ENCODE measurements around the gene BICRA. TPM values are rescaled to one million over a fixed set of nuclear protein-coding genes. Genes with fewer than 3 reads are reported as not detected.

BICRA gene
- total and polyA plus RNA-seq, 9 of the 15 experiments (the other 6 are each of a cell fraction or from before 2014, with no cell fraction given) = 0.01 to 8.8 (median 1.2) TPM

GRCh38 chr19:47742634-47743033 lies 133.7 kb downstream of the BICRA start (continued):
- peak; percentile 6; the same call in 1 of the 2 replicates for TF ChIP-seq ZNF592 (IDR thresholded peaks at IDR 0.05)

- Histone ChIP-seq H3K27ac (ENCODE audit: extremely low read depth, low read depth, low read length) (peak within 1 kb of the TSS; percentile 94), H2AFZ (ENCODE audit: low read depth, low read length) (peak within 1 kb of the TSS; percentile 99), H3K79me2 (ENCODE audit: control insufficient read depth, insufficient read depth, low read length) (peaks cover 45% of the 10 kb centered on the region), H3K9me3 (replicated peaks; ENCODE audit: control insufficient read depth, insufficient read depth, low read depth, low read length) (no peaks in the 10 kb centered on the region), H3K36me3 (ENCODE audit: control insufficient read depth, insufficient read depth, low read length) (peaks cover 51% of the 10 kb centered on the region), H3K27me3 (ENCODE audit: control insufficient read depth in 2 of 2, insufficient read depth in 2 of 2, low read length in 2 of 2) (no peaks in the 10 kb centered on the region), H4K20me1 (replicated peaks; ENCODE audit: control insufficient read depth, insufficient read depth, low read length) (peaks cover 4% of the 10 kb centered on the region; the same call in 1 of the 2 replicates), H3K4me2 (ENCODE audit: insufficient read depth, low read length) (peak within 1 kb of the TSS; percentile 72), H3K4me1 (replicated peaks in 1 of 2; ENCODE audit: control insufficient read depth in 2 of 2, insufficient read depth in 2 of 2, low read length in 2 of 2) (peaks cover 29 to 38% of the 10 kb centered on the region in 2 experiments), H3K9me1 (ENCODE audit: control insufficient read depth, insufficient read depth, low read length) (peaks cover 2% of the 10 kb centered on the region), H3K4me3 (peak within 1 kb of the TSS; percentile 85), H3K9ac (ENCODE audit: insufficient read depth in 1 of 2, low read depth in 2 of 2, low read length in 2 of 2) (peak within 1 kb of the TSS; percentile 90 to 96)
- CTCF ChIA-PET (ENCODE audit: low intra/inter-chr PET ratio) = interaction anchor here (2.7 kb wide), 1 partner anchor 32 kb away, joined by 37 read pairs; the partner anchor contains the start of gene EHD2
- intact Hi-C loops (cut with micrococcal nuclease) (no loop called here), in situ Hi-C loops (cut with MboI) (no loop called here)
- POLR2A ChIA-PET = interaction anchor here (0.6 to 3.6 kb wide), 11 partner anchors 9 to 518 kb away, joined by 3 to 17 read pairs (median 5); partner anchors contain the start of gene EHD2
- peak; percentile 81 to 97 (median 89) for DNase-seq (ENCODE audit: extremely low read depth in 1 of 4, low spot score in 3 of 4)
- ATAC-seq = peak; percentile 84
- BruUV-seq (replicated peaks) = TSS peak; percentile 95
- WGBS (ENCODE audit: insufficient coverage, low coverage, missing lambda C conversion rate) = 1% methylated on average over 51 of the region's 53 CpGs
- peak; percentile 95 for FAIRE-seq
- peak; percentile 16; the same call in 1 of the 2 replicates for TF ChIP-seq RAD51 (IDR thresholded peaks at IDR 0.05; ENCODE audit: borderline replicate concordance, low read depth)
- TF ChIP-seq MYNN (IDR thresholded peaks at IDR 0.05) = no peak
- no peak for TF ChIP-seq MYNN (CRISPR knock-in tag; IDR thresholded peaks at IDR 0.05)
- TF ChIP-seq KAT7 (CRISPR knock-in tag; IDR thresholded peaks at IDR 0.05; ENCODE audit: borderline replicate concordance) = 0 out of 2 replicates have a peak, but pooled peaks have one; percentile 66
- no peak for TF ChIP-seq ZNF512 (tag; IDR thresholded peaks at IDR 0.05)
- TF ChIP-seq MED1 (CRISPR knock-in tag; IDR thresholded peaks at IDR 0.05; ENCODE audit: borderline replicate concordance) = no peak
- TF ChIP-seq NFATC3 (IDR thresholded peaks at IDR 0.05) = no peak
- TF ChIP-seq TFAM (CRISPR knock-in tag; conservative IDR thresholded peaks at IDR 0.05) = no peak
- peak; percentile 67; the same call in 1 of the 2 replicates for TF ChIP-seq BACH1 (tag; IDR thresholded peaks at IDR 0.05)
- TF ChIP-seq ZNF253 (CRISPR knock-in tag; conservative IDR thresholded peaks at IDR 0.05) = no peak
- no peak for TF ChIP-seq CBFA2T3 (IDR thresholded peaks at IDR 0.05)
These were observed 136.3 kb downstream of the BICRA start, which contains the start of gene NOP53 for GRCh38 chr19:47745010-47745901. NOP53 (plus strand) TSS chr19:47745546; CDS start chr19:47745560, 14 bp downstream.

Measured in K562 (cell line).